Iris pigment epithelial cell (primary cell): Measurements from ENCODE around the gene MBP.

Source experiments
- DNase-seq: peaks from one replicate; pipeline ENCODE4 v3.0.0-alpha.2; 2011; ENCODE audit warnings: low read depth

Gene MBP

DNA sequence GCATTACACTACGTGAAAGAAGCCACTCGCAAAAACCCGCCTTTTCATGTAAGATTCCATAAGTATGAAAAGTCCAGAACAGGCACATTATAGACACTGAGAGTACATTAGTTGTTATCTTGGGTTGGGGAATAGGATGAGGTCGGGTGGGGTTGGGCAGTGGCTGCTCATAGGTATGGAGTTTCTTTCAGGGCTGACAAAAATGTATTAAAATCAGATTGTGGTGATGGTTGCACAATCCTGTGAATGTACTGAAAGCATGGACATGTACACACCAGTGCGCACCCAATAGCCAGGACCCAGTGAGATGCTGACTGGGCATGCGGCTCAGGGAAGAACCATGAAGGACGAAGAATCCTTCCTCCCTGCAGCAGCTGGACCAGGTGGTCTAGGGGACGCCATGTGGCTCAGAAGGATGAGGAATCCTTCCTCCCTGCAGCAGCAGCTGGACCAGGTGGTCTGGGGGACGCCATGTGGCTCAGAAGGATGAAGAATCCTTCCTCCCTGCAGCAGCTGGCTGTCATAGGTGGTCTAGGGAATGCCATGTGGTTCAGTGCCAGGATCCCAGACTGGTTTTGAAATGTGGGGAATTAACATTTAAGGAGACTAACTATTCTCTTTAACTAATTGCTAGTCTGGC is 50.1 kb downstream of the MBP start:
- peak; percentile 53 for DNase-seq

DNA sequence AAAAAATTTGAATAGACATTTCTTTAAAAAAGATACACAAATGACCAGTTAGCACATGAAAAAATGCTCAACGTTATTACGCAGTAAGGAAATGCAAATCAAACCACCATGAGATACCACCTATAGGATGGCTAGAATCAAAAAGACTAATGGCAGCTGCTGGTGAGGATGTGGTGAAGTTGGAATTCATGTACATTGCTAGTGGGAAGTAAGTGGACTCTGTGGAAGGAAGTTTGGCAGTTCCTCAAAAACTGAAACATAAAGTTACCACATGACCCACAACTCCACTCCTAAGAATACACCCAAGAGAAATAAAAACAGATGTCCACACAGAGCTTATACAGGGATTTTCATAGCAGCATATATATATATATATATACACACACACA is 51.2 kb downstream of the MBP start:
- peak; percentile 91 for DNase-seq

DNA sequence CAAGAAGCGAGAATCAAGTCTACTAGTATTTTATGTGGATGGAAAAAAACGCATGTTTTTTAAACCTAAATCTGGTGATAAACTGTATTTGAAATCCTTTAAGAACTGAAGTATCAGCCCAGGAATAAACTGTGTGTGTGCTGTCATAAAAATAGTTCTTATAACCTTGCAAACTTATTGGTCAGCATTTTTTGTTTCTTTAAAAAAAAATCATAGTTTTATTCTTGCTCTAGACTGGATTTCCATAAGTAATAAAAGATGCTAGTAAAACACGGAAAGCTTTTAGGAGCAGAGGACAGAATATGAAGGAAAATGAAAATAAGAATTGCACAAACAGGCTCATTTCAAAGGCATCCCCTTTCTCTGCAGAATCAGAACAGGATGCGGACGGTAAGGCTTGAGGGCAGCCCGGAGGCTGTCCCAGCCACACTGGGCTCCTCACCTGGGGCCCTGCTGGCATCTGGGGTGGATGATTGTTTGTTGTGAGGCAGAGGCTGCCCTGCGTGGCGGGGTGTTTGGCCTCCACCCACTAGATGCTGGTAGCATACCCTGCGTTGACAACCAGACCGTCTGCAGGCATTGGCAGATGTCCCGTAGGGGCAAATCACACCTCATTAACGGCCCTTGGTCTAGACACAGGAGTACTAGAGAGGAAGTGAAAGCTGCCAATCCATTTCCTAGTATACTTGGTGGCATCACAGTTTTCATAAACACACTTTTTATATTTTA is 52.5 kb downstream of the MBP start:
- no peak for DNase-seq

DNA sequence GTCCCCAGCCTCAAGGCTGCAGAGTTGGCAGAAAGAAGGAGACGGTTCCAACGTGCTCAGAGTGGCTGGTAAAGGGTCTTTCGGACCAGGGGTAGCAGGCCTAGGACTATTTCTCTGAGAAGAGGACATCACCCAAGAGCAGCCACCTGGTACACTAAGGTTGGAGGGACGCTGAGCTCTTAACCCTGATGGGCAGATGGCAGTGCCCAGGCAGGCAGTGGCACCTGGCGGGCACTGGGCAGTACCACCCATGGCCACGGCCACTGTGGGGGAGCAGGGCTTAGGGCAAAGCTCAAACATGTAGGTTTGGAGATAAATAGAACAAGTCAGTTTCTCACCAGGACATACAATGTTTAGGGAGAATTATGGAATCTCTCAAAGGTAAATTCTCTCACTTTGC is 53.5 kb downstream of the MBP start:
- DNase-seq: no peak

DNA sequence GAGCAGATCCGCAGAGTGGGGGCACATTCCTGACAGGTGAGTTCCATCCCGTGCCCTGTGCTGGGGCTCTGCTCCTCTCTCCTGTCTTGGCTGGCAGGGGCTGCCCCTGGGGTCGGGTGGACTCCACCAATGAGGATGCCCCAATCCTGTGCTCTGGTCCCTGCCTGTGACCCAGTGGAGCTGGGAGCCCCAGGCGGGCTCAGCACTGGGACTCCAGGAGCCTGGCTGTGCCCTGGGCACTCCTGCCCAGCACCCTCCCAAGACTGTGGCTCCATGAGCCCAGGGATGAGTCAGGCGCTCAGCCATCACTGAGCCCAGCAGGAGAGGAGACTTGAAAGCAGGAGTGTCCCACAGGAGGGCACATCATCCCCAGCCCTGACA is 53.9 kb downstream of the MBP start:
- no peak for DNase-seq

DNA sequence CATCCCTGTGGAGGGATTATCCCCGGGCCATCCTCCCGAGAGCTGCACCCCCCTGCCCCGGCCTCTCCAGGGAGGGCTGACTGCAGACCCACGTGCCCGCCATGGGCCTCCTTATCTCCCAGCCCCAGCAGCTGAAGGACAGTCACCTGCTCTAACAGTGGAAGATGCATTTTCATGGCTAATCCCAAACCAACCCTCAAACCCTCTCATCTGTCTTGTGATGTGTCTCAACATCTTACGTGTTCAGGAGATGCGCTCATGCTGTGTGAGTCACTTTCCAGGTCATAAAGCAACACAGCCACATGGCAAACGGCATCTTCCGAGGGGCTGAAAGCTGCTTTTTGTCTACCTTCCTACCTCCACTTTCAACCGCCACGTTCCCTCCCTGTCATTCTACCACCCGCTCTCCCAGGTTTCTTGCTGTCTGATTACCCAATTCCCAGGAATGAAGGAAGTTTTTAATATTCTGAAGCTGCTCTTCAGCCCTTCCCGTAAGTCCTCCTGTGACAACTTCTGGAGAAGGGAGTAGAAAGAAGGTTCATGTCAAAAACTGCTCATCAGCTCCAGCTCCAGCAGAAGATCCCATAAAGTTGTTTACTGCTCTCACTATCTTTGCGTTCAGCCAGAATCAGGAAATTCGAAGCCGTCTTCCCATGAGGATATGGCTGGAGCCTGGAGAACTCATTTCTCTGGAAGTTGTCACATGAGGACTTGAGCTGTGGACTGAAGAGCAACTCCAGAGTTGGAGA is 54.5 kb downstream of the MBP start:
- DNase-seq: peak; percentile 90

DNA sequence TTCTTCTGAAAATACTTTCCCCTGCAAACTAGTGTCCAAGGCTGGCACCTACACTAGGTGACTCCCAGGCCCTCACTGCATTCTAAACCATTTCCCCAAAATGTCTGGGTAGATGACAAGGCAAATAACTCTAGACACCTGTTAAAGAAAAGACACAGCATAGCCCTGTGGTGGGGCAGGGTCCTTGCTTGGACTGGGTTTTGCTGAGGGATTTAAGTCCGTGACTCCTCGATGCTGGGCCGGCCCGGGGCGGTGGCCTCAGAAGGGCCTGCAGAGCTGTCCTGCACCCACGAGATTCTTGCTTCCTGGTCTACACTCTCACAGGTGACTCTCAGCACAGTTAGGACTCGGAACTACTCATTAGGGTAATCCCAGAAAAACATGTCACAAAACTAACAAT is 55.2 kb downstream of the MBP start:
- no peak for DNase-seq

DNA sequence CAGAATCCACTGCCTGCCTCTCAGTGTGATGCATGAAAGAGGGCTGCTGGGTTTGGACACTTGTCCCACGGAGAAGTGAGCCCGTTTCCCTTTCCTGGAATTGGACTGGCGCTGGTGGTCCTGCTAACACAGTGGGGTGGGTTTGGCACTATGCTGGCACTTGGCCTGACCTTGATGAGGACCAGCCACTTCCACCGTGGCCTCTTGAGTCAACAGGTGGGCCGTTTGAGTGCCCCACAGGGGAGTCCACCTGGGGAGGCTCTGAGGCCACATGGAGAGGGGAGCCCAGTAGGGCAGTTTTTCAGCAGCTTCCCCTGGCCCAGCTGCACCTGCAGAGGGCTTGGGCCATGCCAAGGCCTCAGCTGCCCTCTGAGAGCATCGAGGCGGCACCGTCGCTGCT is 56.5 kb downstream of the MBP start:
- no peak for DNase-seq

DNA sequence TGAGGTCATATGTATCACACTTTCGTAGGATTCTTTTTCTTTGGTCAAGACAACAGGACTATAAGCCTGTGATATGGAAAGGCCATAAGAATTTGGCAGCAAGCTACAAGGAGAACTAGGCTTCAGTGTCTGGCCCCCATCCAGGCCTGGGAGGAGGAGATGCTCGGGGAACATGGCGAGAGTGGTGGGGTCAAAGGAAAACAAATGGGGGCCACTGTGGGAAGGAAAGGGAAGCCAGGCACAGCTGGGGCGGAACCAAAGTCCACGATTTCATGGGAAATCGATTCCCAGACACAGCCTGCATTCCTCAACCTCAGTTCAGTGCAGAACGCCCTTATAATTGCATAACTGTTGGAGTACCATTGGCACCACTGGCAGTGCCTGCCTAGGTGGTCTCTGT is 58.2 kb downstream of the MBP start:
- no peak for DNase-seq

DNA sequence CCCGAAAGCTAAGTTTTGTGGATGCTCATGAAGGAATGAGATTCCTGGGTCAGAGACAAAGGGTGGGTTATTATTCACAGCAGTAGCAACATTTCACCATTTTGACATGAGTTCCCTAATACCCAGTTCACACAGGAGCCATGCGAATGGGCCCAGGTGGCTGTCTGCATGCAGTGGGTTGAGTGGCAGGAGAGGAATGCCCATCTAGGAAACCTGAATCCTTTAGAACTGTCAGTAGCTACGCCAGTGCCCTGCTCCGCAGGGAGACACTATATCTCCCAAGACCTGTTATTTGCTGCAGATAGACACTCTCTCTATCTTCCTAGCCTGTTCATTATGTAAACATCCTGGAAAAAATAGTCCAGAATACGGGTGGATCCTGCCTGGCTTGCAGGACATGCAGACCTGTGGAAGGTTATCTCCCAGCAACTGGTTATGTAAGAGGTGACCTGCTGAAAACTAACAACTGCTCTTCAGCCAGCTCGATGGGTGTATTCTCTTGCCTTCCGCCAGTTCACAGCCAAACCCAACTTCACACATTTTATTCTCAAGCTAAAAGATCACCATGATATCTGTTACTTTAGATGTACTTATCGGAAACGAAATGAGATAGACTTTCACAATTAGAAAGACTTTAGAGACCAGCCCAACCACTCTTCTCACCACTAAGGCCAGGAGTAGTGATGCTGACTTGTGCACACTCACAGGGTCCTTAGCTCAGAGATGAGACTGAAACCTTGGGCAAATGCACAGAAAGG is 59.1 kb downstream of the MBP start:
- DNase-seq: no peak

DNA sequence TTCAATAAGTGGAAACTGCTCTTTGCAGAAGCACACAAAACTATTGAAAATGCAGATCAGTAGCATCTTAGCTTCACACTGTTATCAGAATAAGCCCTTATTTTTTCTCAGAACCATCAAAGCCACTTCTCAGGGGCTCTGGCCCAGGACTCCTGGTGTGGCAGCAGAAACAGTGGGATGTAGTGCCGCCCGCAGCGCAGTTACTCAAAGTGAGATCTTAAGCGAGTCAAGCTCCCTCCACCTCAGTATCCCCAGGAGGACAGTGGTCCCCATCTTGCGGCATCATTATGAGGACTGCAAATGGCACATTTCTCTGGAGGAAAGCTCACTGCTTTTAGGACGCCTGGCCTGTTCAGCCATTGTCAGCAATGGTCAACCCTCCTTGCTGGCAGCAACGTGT is 60.0 kb downstream of the MBP start:
- DNase-seq: no peak

DNA sequence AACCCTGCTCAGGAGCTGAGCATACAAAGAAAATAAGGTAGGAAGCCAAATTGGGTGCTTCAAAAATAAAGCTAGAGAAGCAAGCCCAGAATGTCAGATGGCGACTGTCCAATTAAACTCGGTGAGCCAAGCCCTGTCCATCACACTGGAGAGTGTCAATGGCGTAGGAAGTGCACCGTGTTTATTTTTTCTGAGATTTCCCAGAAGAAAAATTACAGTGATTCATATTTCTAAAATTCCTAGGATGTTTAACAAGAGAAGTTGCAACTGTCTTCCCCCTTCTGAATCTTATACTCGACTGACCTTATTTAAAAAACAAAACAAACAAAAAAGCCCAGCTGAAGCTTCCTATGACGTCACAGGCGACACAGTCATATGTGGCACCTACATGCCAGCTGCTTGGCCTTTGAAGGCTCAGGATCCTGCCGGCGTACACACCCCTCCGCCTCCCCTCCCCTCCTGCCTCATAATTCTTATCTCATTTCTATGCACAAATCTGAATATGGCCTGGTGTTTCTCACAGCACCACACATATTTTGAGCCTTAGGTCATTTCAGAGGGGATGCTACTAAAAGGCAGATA is 60.8 kb downstream of the MBP start:
- DNase-seq: peak; percentile 98

DNA sequence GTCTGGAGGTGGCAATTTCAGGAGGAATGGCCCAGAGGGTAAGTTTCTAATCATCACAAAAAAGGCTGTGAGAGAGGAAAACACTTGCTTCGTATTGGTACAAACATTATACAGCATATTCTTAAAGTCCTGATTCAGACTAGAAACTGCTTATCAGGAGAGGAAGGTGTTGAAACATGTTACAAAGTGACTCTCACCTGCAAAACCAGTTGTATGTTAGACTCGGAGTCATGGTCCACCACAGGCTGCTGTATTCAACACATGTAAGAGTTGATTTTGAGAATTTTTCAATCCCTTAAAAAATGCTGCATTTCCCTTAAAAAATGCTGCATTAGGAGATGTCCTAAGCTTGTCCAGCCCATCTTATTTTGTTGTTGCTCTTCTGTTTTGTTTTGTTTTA is 61.5 kb downstream of the MBP start:
- DNase-seq: no peak

DNA sequence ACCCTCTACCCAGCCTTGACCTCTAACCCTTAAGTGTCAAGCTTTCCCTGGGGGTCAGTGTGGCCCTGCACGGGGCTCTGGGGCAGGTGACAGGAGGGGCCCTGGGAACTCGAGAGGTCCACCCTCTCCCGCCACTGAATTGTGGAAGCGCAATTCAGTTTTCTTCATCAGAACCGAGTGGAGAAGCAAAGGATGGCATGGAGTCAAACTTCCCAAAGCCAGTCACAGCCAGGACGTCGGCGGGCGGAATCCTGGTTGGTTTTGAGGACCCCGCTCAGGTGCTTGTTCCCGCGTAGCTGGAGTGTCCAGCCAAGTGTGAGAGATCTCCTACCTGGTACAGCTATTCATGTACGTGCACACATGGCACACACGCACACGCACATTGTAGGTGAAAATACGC is 62.0 kb downstream of the MBP start:
- DNase-seq: no peak

DNA sequence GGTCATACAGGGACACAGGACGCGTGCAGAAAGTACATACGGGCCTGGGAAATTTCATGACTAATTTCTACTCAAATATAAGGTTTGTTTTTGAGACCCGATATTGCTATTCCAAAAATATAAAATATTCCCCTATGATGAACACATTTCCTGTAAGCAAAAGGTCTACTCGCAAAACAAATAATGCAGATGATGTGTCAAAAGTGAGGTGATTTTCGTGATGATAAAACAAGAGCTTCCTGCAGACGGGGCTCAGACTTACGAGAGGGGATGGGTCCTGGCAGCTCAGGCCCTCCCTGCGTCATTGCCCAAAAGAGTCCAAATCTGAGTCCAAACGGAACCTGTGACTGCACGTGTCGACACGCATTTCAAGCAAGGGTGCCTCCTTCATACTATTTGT is 62.7 kb downstream of the MBP start:
- peak; percentile 76 for DNase-seq

DNA sequence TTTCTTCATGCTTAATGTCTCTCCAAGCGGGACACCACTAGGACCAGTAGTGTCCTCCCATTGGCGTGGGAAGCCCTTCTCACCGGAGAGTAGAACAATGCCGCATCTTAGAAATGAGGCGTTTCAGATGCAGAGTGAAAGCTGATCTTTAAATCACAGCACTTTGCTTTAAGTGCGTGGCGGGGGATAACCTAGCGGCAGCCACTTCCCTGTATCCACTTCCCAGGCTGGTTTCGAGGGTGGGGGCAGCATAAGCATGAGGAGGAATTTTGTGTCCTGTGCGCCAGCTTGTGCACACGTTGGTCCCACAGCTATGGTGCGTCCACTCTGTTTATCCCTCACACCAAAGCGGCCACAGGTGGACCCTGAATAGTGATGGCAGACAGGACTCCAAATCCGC is 63.1 kb downstream of the MBP start:
- DNase-seq: no peak

DNA sequence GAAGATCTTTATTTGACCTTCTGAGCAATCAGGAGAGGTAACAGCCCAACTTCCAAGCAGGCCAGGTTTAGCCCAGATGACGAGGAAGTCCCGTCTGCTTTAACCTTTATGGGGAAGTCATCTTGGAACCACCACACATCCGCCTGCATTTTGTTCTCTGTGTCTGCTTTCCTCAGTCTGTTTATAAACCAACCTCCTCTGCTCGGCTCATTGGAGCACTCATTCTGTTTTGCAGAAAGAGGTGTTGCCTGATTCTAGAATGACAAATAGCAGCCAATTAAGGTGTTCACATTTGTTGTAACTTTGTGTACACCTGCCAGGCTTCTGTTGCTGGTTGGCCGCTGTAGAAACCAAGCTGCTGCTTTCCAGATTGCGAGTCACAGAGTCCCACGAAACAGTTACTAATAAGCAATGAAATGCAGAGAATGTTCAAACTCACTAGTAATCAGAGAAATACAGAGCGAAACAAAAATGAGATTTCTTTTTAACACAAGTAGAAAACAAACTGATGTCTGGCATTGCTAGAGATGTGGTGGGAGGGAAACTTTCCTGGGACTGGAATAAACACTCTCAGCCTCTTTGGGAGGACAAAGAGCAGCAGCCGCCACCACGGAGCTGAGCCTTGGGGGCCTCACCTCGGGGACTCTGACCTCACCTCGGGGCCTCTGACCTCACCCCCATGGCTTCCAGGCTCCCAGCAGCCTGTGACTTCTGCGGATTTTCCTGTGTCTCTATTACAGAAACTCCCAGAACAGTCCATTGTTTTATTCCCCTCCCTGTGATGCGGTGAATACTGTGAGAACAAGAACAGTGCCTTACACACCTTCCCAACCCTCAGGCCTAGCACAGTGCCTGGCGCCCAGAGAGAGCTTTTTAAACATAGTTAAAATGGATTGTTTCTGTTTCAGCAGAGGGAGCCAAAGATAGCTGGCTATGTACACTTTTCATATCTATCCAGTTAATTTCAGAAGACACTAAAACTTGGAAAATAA is 64.0 kb downstream of the MBP start:
- peak; percentile 88 for DNase-seq

DNA sequence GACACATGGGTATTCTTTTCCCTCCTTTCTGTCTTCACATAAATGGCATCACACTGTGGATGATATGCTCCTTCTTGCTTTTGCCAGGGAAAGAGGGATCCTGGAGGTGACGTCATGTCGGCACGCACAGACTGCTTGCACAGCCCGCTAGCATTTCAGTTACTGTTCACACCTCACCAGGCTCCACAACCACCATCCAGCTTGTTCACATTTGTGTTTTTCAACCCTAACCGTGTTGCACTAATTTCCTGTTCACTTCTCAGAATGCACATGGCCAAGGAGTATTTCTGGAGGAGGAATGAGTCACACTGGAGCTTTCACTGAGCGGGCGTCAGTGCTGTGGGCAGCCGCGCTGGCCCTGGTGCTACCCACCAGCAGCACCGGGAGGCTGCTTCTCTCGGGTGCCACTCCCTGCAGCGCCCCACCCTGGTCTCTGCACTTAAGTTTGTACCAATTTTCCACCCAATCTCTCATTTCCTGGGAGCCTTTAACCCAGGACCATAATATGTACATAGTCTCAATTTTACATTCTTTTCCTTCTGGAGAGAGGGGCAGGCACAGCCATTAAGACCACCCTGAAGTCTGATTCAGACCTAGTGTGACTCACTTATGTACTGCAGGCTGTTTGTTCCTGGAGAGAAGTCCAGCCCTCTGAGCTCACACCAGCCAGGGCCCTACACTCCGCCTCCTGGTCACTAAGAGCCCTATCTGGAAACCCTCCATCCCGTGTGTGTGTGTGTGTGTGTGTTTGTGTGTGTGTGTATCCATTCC is 65.1 kb downstream of the MBP start:
- peak; percentile 99 for DNase-seq

DNA sequence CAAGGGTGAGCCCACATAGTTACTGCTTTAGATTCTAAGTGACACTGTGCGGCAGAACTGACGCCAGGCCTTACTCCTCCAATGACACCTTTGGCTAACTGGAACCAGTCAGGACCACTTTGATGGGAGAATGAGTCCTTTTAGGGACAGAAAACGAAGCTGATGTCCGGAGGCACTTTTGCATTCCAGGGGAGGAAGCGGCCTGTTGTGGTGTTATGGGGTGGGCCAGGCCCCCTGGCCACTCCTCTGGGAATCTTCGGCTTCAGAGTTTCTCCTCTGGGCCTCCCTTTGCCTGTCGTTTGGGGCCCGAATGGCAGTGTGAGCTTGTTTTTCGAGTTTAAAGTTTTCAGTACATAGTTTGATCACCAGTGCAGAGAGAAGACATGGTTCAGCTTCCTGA is 65.9 kb downstream of the MBP start:
- DNase-seq: no peak

DNA sequence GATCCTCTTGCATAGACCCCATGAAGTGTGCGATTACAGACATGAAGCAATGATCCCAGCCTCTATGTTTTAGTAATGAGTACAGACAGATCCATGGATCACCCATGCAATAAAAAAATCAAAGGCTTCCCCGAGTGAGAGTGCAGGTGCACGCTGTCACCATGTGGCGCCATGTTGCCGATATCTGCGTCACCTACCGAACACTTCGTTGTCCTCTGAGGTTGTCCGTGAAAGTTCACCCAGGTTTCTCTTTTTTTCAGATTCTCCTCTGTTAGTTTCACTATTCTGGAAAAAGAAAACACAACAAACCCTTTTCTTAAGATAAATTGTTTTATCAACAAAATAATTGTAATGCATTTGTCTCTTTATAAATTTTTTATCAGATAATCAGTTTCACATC is 66.5 kb downstream of the MBP start:
- DNase-seq: no peak
